Esophagus muscularis mucosa (tissue), 4 donors: Measurements from ENCODE around the gene C13orf46. TPM values are rescaled to one million over a fixed set of nuclear protein-coding genes. Genes with fewer than 3 reads are reported as not detected.
A peak's percentile ranks its signal among the peaks of the same experiment; 100 is the strongest.

Source experiments
- DNase-seq: peaks from one replicate; pipeline ENCODE4 v3.0.0-alpha.2; 2017; ENCODE audit errors: extremely low spot score
- H3K27ac ChIP-seq, 4 donors: fragments of 200-600 bp; sonication (generic); replicated peaks in 1 of 4; 1 replicate in 3 of 4; 2 replicates in 1 of 4; pipeline ENCODE4 v1.5.1; 2016 to 2019; ENCODE audit warnings: mild to moderate bottlenecking in 1 of 4
- H3K27me3 ChIP-seq, 4 donors: fragments of 200-600 bp; sonication (generic); one replicate each; pipeline versions ENCODE4 v1.5.1 to v1.6.0; 2016 to 2019
- H3K36me3 ChIP-seq, 4 donors: fragments of 200-600 bp; sonication (generic); one replicate each; pipeline ENCODE4 v1.5.1; 2016 to 2019
- H3K4me1 ChIP-seq, 4 donors: fragments of 200-600 bp; sonication (generic); one replicate each; pipeline ENCODE4 v1.5.1; 2016 to 2019
- H3K4me3 ChIP-seq, 4 donors: fragments of 200-600 bp; sonication (generic); 1 replicate in 2 of 4; 2 replicates in 2 of 4; pipeline ENCODE4 v1.5.1; 2016 to 2019; ENCODE audit warnings: mild to moderate bottlenecking in 4 of 4, moderate library complexity in 1 of 4
- H3K9me3 ChIP-seq, 4 donors: fragments of 200-600 bp; sonication (generic); 1 replicate in 3 of 4; 2 replicates in 1 of 4; pipeline ENCODE4 v1.5.1; 2016 to 2019
- CTCF ChIP-seq, 3 experiments: fragments of 200-600 bp in 2 of 3; fragments of 450-650 bp in 1 of 3; sonication (generic) in 2 of 3; IDR thresholded peaks; one replicate each; pipeline ENCODE4 v1.5.1; 2017 to 2019; ENCODE audit warnings: antibody characterized with exemption in 3 of 3, mild to moderate bottlenecking in 2 of 3, moderate library complexity in 1 of 3
- EP300 ChIP-seq: sonication (generic); formaldehyde crosslinking; IDR thresholded peaks from one replicate; pipeline ENCODE4 v1.6.1; 2017; ENCODE audit warnings: antibody characterized with exemption
- POLR2A ChIP-seq: fragments of 450-650 bp; IDR thresholded peaks from one replicate; pipeline ENCODE4 v1.6.1; 2017; ENCODE audit warnings: antibody characterized with exemption, moderate library complexity, mild to moderate bottlenecking, low read depth
- POLR2AphosphoS5 ChIP-seq, 2 donors: sonication (generic); formaldehyde crosslinking; IDR thresholded peaks; one replicate each; pipeline ENCODE4 v1.6.1; 2017; ENCODE audit warnings: antibody characterized with exemption in 2 of 2
- WGBS: methylation state at CpG from one replicate; pipeline ENCODE4 v1.1.5; 2018; 5-methylcytosine and 5-hydroxymethylcytosine counted together
- intact Hi-C: fragments of 100-400 bp; cut with DNase I; formaldehyde crosslinking; loops from one replicate; pipeline ENCODE4 v1.15.1; 2023
- total RNA-seq, 4 donors: library from RNA; depleted of rRNA; stranded (reverse); fragments of >200 nt; gene quantifications; one replicate each; pipeline versions ENCODE4 v1.1.0 to v1.2.1, GENCODE V29; 2016

Gene C13orf46
- total RNA-seq, 4 donors from 2014 or later = 0.17 to 2.1 (median 0.89) TPM

- intact Hi-C loops = no loop called here
- TF ChIP-seq CTCF (IDR thresholded peaks at IDR 0.05) (no peak), EP300 (no peak), POLR2A (no peak), POLR2AphosphoS5 (IDR thresholded peaks at IDR 0.05) (no peak)
- H3K4me3 ChIP-seq = no peak overlapping the region
- no peak overlapping the region for H3K27ac ChIP-seq
- no peaks in the 10 kb centered on the region for H3K9me3 ChIP-seq
- 93% methylated on average over 24 of the region's 26 CpGs for WGBS
- H3K4me1 ChIP-seq = peaks cover 0 to 20% (median 15%) of the 10 kb centered on the region in 4 donors
- no peaks in the 10 kb centered on the region for H3K27me3 ChIP-seq
- DNase-seq = no peak
- H3K36me3 ChIP-seq = peaks cover 16 to 77% (median 35%) of the 10 kb centered on the region in 4 donors
These were observed 26.5 kb upstream of the C13orf46 start for GRCh38 chr13:114000151-114001040.

- no peak for TF ChIP-seq POLR2A
- no peak for TF ChIP-seq POLR2AphosphoS5 (IDR thresholded peaks at IDR 0.05)
- no peak for TF ChIP-seq EP300
- no peak for TF ChIP-seq CTCF (IDR thresholded peaks at IDR 0.05)
- no peaks in the 10 kb centered on the region for H3K27me3 ChIP-seq
- no peak overlapping the region for H3K4me3 ChIP-seq
- H3K9me3 ChIP-seq = no peaks in the 10 kb centered on the region
- peak overlapping the region in 1 of 4 donors; percentile 68 for H3K27ac ChIP-seq
- peaks cover 0 to 20% (median 15%) of the 10 kb centered on the region in 4 donors for H3K4me1 ChIP-seq
- 69% methylated on average over 2 of the region's 10 CpGs for WGBS
- DNase-seq = no peak
- peaks cover 16 to 77% (median 38%) of the 10 kb centered on the region in 4 donors for H3K36me3 ChIP-seq
- intact Hi-C loops = no loop called here
These were observed 25.7 kb upstream of the C13orf46 start for GRCh38 chr13:113999618-113999910.

DNA sequence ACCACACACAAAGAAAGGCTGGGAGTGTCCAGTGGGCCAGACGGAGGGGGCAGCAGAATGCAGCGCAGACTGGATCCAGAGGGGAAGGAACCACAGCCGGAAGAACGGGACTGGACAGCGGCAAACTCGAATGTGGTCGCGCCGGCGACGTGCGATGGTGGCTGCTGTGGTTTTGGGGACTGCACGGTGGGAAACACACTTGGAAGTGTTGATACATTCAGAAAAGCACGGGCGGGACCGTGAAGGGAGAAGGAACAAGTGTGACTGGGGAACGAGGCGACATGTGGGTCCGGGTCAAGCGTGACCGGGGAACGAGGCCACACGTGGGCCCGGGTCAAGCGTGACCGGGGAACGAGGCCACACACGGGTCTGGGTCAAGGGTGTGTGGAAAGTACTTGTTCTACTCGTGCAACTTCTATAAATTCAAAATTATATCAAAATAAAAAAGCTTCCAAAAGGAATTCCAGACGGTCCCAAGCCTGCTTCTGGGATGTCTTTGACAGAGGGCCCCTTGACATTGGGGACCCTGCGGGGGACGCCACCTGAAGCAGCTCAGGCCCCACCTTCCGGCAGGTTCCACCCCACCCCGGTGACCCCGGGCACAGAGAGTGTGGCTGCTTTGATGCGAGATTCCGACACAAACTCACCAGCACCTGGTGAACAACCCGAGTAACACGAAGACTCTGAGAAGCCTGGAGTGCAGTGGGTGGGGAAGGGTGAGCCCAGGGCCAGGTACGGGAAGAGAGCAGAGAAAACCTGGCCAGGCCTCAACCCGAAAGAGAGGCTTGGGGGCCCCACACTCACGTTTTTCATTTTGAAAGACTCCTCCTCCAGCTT is 25.1 kb upstream of the C13orf46 start:
- no peaks in the 10 kb centered on the region for H3K9me3 ChIP-seq
- intact Hi-C loops = no loop called here
- H3K4me1 ChIP-seq = peaks cover 0 to 20% (median 15%) of the 10 kb centered on the region in 4 donors
- H3K27ac ChIP-seq = peak overlapping the region in 2 of 4 donors; percentile 43 to 68
- 87% methylated on average over 42 of the region's 42 CpGs for WGBS
- TF ChIP-seq CTCF (IDR thresholded peaks at IDR 0.05) = no peak
- no peak for TF ChIP-seq POLR2AphosphoS5 (IDR thresholded peaks at IDR 0.05)
- no peak for TF ChIP-seq POLR2A
- TF ChIP-seq EP300 = no peak
- DNase-seq = no peak
- no peak overlapping the region for H3K4me3 ChIP-seq
- H3K27me3 ChIP-seq = no peaks in the 10 kb centered on the region
- peaks cover 16 to 76% (median 37%) of the 10 kb centered on the region in 4 donors for H3K36me3 ChIP-seq

DNA sequence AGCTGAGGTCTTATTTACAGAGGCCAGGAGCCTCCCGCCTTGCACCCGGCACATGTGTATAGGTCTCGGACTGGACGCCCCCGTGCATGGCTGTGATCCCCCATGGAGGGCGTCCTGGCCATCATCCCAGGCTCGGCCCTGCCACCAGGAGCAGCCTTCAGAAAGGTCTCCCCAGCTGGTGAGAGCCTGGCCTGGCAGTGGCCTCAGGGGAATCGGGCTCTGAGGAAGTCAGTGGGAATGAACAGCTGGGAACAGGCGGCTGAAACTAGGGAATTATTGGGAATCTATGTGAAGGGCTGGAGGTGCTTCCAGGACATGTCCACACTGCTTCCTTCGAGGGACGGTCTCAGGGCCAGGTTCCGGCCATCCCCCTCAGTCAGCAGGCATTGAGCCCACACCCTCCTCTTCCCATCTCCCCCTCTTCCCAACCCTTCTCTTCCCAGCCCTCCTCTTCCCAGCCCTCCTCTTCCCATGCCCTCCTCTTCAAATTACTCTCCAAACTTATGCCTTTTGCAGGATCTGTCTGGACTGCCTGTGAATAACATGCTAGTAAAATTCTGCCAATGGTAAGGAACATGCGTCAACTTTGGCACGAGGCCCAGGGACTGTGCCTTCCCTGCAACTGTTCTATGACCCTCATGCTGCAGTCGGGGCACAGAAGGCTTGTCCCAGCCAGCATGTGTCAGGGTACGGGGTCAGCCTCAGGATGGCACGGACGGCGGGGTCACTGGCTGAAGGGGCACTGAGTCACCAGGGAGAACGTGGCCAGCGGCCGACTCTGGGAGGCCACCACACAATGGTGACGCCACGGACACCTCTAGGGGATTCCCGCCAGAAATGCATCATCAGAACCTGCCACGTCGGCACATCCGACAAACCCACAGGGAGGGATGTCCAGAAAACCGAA is 24.2 kb upstream of the C13orf46 start:
- WGBS = 75% methylated on average over 16 of the region's 29 CpGs

More for the DNA sequence above, 24.2 kb upstream of the C13orf46 start:
- TF ChIP-seq CTCF (IDR thresholded peaks at IDR 0.05) = no peak
- no peak for TF ChIP-seq POLR2AphosphoS5 (IDR thresholded peaks at IDR 0.05)
- Histone ChIP-seq H3K4me1 (peaks cover 0 to 20% (median 15%) of the 10 kb centered on the region in 4 donors), H3K27me3 (no peaks in the 10 kb centered on the region), H3K9me3 (no peaks in the 10 kb centered on the region), H3K27ac (peak overlapping the region; percentile 26 to 68 (median 46)), H3K4me3 (no peak overlapping the region), H3K36me3 (peaks cover 15 to 78% (median 37%) of the 10 kb centered on the region in 4 donors)
- DNase-seq = no peak
- intact Hi-C loops = no loop called here
